PC-9 (cell line): ENCODE measurements around the gene CCDC154. TPM values are rescaled to one million over a fixed set of nuclear protein-coding genes. Genes with fewer than 3 reads are reported as not detected.

ENCODE experiments used
- BruUV-seq: library from RNA; stranded (reverse); fragments of 400-500 nt; replicated peaks from 2 replicates; lab custom pipeline; 2021; lab: Mats Ljungman, UMichigan
- CTCF ChIA-PET: fragments of 300-600 bp; sonication (Branson Sonifier 250); formaldehyde crosslinking; loops from one replicate; lab custom pipeline; 2022; ENCODE audit warnings: antibody characterized with exemption; lab: Charles Lee
- POLR2A ChIA-PET: fragments of 300-600 bp; sonication (Branson Sonifier 250); formaldehyde crosslinking; loops from one replicate; lab custom pipeline; 2022; ENCODE audit warnings: antibody characterized with exemption; ENCODE audit not compliant: unreplicated experiment; lab: Charles Lee
- DNase-seq, 2 experiments: peaks; one replicate each; pipeline versions ENCODE4 v3.0.0 to v3.0.0-alpha.2; 2015 to 2022; ENCODE audit warnings: mixed read lengths in 1 of 2
- H2AFZ ChIP-seq: fragments of 200-600 bp; sonication (generic); 2 replicates; pipeline ENCODE4 v1.8.1; 2017; ENCODE audit warnings: antibody characterized with exemption
- H3F3A ChIP-seq: fragments of 200-600 bp; sonication (generic); 2 replicates; pipeline ENCODE4 v1.8.1; 2017; ENCODE audit warnings: antibody characterized with exemption, mild to moderate bottlenecking, low read depth; ENCODE audit not compliant: insufficient read depth
- H3K27ac ChIP-seq: fragments of 200-600 bp; sonication (generic); 2 replicates; pipeline ENCODE4 v1.6.1; 2016; ENCODE audit warnings: mixed run types
- H3K27me3 ChIP-seq: fragments of 200-600 bp; sonication (generic); 2 replicates; pipeline ENCODE4 v1.6.1; 2016; ENCODE audit warnings: low read depth, mixed run types; ENCODE audit not compliant: insufficient read depth
- H3K36me3 ChIP-seq: fragments of 200-600 bp; sonication (generic); 2 replicates; pipeline ENCODE4 v1.6.1; 2016; ENCODE audit warnings: low read depth, mixed run types
- H3K4me1 ChIP-seq: fragments of 200-600 bp; sonication (generic); replicated peaks from 2 replicates; pipeline ENCODE4 v1.6.1; 2016; ENCODE audit warnings: mixed run types; ENCODE audit not compliant: insufficient read depth
- H3K4me2 ChIP-seq: fragments of 200-600 bp; sonication (generic); 2 replicates; pipeline ENCODE4 v1.6.1; 2017; ENCODE audit warnings: mixed run types
- H3K4me3 ChIP-seq: fragments of 200-600 bp; sonication (generic); 2 replicates; pipeline ENCODE4 v1.6.1; 2016; ENCODE audit warnings: mixed run types
- H3K79me2 ChIP-seq: fragments of 200-600 bp; sonication (generic); 2 replicates; pipeline ENCODE4 v1.6.1; 2017; ENCODE audit warnings: low read depth, mixed run types
- H3K9me2 ChIP-seq: fragments of 200-600 bp; sonication (generic); 2 replicates; pipeline ENCODE4 v1.8.1; 2017; ENCODE audit warnings: mild to moderate bottlenecking; ENCODE audit not compliant: insufficient read depth
- H3K9me3 ChIP-seq: fragments of 200-600 bp; sonication (generic); 2 replicates; pipeline ENCODE4 v1.8.1; 2016; ENCODE audit warnings: low read depth; ENCODE audit not compliant: insufficient read depth
- H4K20me1 ChIP-seq: fragments of 200-600 bp; sonication (generic); 2 replicates; pipeline ENCODE4 v1.8.1; 2017; ENCODE audit not compliant: insufficient read depth
- EZH2 ChIP-seq: fragments of 200-600 bp; sonication (generic); IDR thresholded peaks from 2 replicates; pipeline ENCODE4 v1.8.0; 2017; ENCODE audit warnings: antibody characterized with exemption, low read depth
- intact Hi-C: fragments of 100-400 bp; cut with micrococcal nuclease; formaldehyde crosslinking; loops from one replicate; pipeline ENCODE4 v1.10.0; 2022; ENCODE audit not compliant: unreplicated experiment
- total RNA-seq: library from RNA; stranded (reverse); gene quantifications from 2 replicates; pipeline ENCODE4 v1.2.3, GENCODE V29; 2021
- TF ChIP-seq, protein P1 (sequence below): fragments of 200-600 bp; sonication (generic); conservative IDR thresholded peaks from 2 replicates; pipeline ENCODE4 v1.6.1; 2017; ENCODE audit warnings: mixed run types, antibody characterized with exemption, mild to moderate bottlenecking, moderate library complexity

CCDC154 gene
- total RNA-seq, 1 experiment from 2014 or later, result 2.4 TPM

DNA sequence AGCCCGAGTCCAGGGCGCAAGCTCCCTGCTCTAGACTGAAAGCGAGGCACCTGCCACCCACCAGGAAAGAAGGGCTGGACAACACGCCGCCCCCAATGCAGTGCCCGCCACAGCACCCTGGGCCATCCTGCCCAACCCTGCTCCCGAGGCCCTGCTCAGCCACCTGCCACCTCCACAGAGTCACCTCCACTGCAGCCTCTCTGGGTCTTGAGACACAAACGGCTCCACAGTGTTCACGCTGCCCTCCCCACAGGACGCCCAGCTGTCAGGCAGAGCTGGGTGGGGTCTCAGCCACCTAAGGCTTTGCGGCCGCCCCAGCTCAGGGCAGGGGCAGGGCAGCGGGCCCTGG, 21.2 kb upstream of the CCDC154 start:
- no peak for DNase-seq
- peaks cover 5% of the 10 kb centered on the region; the same call in 1 of the 2 replicates for H3K4me1 ChIP-seq
- no peaks in the 10 kb centered on the region for H3K27me3 ChIP-seq
- H4K20me1 ChIP-seq, result peaks cover 28% of the 10 kb centered on the region
- H2AFZ ChIP-seq, result no peak overlapping the region
- CTCF ChIA-PET, result no interaction called here
- H3K9me3 ChIP-seq, result no peaks in the 10 kb centered on the region
- TF ChIP-seq EZH2, result no peak
- TF ChIP-seq, protein P1, sequence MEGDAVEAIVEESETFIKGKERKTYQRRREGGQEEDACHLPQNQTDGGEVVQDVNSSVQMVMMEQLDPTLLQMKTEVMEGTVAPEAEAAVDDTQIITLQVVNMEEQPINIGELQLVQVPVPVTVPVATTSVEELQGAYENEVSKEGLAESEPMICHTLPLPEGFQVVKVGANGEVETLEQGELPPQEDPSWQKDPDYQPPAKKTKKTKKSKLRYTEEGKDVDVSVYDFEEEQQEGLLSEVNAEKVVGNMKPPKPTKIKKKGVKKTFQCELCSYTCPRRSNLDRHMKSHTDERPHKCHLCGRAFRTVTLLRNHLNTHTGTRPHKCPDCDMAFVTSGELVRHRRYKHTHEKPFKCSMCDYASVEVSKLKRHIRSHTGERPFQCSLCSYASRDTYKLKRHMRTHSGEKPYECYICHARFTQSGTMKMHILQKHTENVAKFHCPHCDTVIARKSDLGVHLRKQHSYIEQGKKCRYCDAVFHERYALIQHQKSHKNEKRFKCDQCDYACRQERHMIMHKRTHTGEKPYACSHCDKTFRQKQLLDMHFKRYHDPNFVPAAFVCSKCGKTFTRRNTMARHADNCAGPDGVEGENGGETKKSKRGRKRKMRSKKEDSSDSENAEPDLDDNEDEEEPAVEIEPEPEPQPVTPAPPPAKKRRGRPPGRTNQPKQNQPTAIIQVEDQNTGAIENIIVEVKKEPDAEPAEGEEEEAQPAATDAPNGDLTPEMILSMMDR, result no peak
- H3K4me3 ChIP-seq, result no peak overlapping the region
- intact Hi-C loops, result no loop called here
- peaks cover 32% of the 10 kb centered on the region for H3K79me2 ChIP-seq
- H3K36me3 ChIP-seq, result no peaks in the 10 kb centered on the region
- no peak overlapping the region for H3K27ac ChIP-seq
- no peaks in the 10 kb centered on the region for H3F3A ChIP-seq
- no peak overlapping the region for H3K4me2 ChIP-seq
- POLR2A ChIA-PET, result no interaction called here
- H3K9me2 ChIP-seq, result no peaks in the 10 kb centered on the region
- no TSS peak for BruUV-seq

DNA sequence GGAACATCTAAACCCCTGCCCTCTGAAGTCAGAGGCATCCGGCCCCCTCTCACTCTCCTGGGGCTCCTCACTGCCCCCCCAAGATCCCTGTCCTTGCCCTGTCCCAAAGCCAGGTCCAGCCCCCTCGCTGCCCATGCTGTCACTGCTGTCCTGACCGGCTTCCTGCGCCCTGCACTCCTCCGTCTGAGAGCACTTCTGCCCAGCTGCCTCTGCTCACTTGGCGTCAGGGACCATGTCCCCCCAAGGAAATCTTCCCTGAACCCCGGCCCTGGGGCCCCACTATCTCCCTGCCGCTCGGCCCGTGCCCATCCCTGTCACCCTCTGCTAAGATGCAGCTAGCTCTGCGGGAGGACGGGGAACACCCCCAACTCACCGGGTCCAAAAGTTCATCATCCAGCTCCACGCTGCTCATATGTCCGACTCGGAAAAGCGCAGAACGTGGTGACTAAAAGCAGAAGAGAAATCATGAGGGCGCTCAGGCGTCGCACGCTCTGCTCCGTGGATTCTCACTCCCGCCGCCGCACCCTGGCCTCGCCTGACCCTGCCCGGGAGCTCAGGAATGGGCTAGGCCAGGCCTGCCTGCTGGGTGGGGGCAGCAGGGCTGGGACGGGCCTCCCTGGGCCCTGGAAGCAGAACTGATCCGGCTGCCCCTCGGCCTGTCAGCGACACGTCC, 20.7 kb upstream of the CCDC154 start:
- H3F3A ChIP-seq, result no peaks in the 10 kb centered on the region
- ChIA-PET POLR2A (no interaction called here), CTCF (no interaction called here)
- no peak overlapping the region for H3K4me2 ChIP-seq
- no peaks in the 10 kb centered on the region for H3K9me2 ChIP-seq
- no peak for DNase-seq
- H3K4me1 ChIP-seq, result peaks cover 5% of the 10 kb centered on the region; the same call in 1 of the 2 replicates
- H2AFZ ChIP-seq, result no peak overlapping the region
- H3K9me3 ChIP-seq, result no peaks in the 10 kb centered on the region
- TF ChIP-seq, protein P1, result no peak
- TF ChIP-seq EZH2, result no peak
- no peaks in the 10 kb centered on the region for H3K36me3 ChIP-seq
- H3K27me3 ChIP-seq, result no peaks in the 10 kb centered on the region
- no peak overlapping the region for H3K27ac ChIP-seq
- BruUV-seq, result no TSS peak
- peaks cover 27% of the 10 kb centered on the region for H3K79me2 ChIP-seq
- H3K4me3 ChIP-seq, result no peak overlapping the region
- peaks cover 25% of the 10 kb centered on the region for H4K20me1 ChIP-seq
- intact Hi-C loops, result no loop called here

DNA sequence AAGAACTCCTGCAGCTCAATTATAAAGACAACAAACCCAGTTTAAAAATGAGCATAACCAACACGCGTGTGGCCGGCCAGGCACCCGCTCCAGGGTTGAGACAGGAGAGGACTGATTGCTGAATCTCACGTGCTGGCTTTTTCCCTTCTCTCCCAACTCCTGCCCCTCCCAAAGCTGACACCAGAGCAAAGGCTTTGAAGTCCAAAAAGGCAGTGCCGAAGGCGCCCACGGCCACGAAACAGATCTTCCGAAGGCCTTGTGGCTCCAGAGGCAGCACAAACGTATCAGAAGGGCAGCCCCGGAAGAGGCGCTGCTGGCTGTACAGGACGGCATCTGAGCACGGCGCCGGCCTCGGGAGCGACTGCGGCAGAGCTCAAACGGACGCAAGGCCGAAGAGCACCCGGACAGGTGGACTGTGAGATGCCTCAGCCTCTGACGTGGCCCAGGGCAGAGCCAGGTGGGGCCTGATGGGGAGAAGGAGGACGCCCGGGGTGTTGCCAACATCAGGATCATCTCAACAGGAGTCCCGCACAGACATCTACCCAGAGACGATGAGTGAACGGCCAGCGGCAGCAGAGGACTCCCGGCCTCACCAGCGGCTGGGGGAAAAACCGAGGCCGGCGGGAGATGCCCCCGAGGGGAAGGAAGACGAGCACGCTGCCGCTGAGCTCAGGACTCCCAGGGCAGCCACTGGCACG, 20.0 kb upstream of the CCDC154 start:
- Histone ChIP-seq H3K79me2 (peaks cover 21% of the 10 kb centered on the region), H3K4me3 (no peak overlapping the region), H3K4me1 (peaks cover 5% of the 10 kb centered on the region; the same call in 1 of the 2 replicates), H3K27me3 (no peaks in the 10 kb centered on the region), H3K9me3 (no peaks in the 10 kb centered on the region), H3K27ac (no peak overlapping the region), H3F3A (no peaks in the 10 kb centered on the region), H3K9me2 (no peaks in the 10 kb centered on the region), H3K4me2 (no peak overlapping the region), H3K36me3 (no peaks in the 10 kb centered on the region), H2AFZ (no peak overlapping the region), H4K20me1 (peaks cover 21% of the 10 kb centered on the region)
- DNase-seq, result no peak
- ChIA-PET CTCF (no interaction called here), POLR2A (no interaction called here)
- TF ChIP-seq, protein P1, result no peak
- TF ChIP-seq EZH2, result no peak
- no TSS peak for BruUV-seq
- intact Hi-C loops, result no loop called here
